ENCODE data around the gene GTSE1.

GRCh38 chr22:46262449-46263215, 34.0 kb upstream of the GTSE1 start:
- no peak for TF ChIP-seq POLR2AphosphoS5 (IDR thresholded peaks at IDR 0.05; ENCODE audit: low read depth, low read length)
- no peak for TF ChIP-seq POLR2A (IDR thresholded peaks at IDR 0.05; ENCODE audit: low read depth, low read length)
- no peak for TF ChIP-seq TAF1 (IDR thresholded peaks at IDR 0.05; ENCODE audit: low read depth, low read length)
